Endodermal cell (in vitro differentiated cells): ENCODE results near the gene ENG. TPM values are rescaled to one million over a fixed set of nuclear protein-coding genes. Genes with fewer than 3 reads are reported as not detected.

Experiments used
- DNase-seq: peaks from one replicate; pipeline ENCODE4 v3.0.0-alpha.2; 2017
- H3K27ac ChIP-seq: 2 replicates; pipeline ENCODE4 v1.5.1; 2013; ENCODE audit warnings: mild to moderate bottlenecking, low read depth, low read length, moderate library complexity
- H3K27me3 ChIP-seq: 2 replicates; pipeline ENCODE4 v1.6.1; 2013; ENCODE audit warnings: mild to moderate bottlenecking, low read length, moderate library complexity; ENCODE audit not compliant: insufficient read depth, control insufficient read depth, poor library complexity, severe bottlenecking
- H3K36me3 ChIP-seq: 2 replicates; pipeline ENCODE4 v1.7.0; 2013; ENCODE audit warnings: mild to moderate bottlenecking, low read length, moderate library complexity; ENCODE audit not compliant: control insufficient read depth, insufficient read depth
- H3K4me1 ChIP-seq: one replicate; pipeline ENCODE4 v1.7.0; 2013; ENCODE audit warnings: low read length; ENCODE audit not compliant: control insufficient read depth, insufficient read depth
- H3K4me3 ChIP-seq: 2 replicates; pipeline ENCODE4 v1.5.1; 2013; ENCODE audit warnings: mild to moderate bottlenecking, low read length, moderate library complexity
- H3K9ac ChIP-seq: 2 replicates; pipeline ENCODE4 v1.6.1; 2013; ENCODE audit warnings: mild to moderate bottlenecking, low read length, moderate library complexity; ENCODE audit not compliant: poor library complexity, severe bottlenecking; ENCODE audit errors: extremely low read depth
- H3K9me3 ChIP-seq: 2 replicates; pipeline ENCODE4 v1.6.1; 2013; ENCODE audit warnings: mild to moderate bottlenecking, low read length, moderate library complexity; ENCODE audit not compliant: control insufficient read depth
- H3K27ac Mint-ChIP-seq: 2 replicates; pipeline ENCODE4 v1.8.0; 2020; ENCODE audit warnings: mixed read lengths
- H3K27me3 Mint-ChIP-seq: 2 replicates; pipeline ENCODE4 v1.8.0; 2021; ENCODE audit warnings: mild to moderate bottlenecking, mixed read lengths; ENCODE audit not compliant: insufficient read depth
- H3K36me3 Mint-ChIP-seq: 2 replicates; pipeline ENCODE4 v1.8.0; 2020; ENCODE audit warnings: low read depth, mixed read lengths
- H3K4me1 Mint-ChIP-seq: 2 replicates; pipeline ENCODE4 v1.8.0; 2020; ENCODE audit warnings: mixed read lengths
- H3K4me3 Mint-ChIP-seq: 2 replicates; pipeline ENCODE4 v1.8.0; 2020; ENCODE audit warnings: mild to moderate bottlenecking, moderate library complexity, mixed read lengths
- H3K9me3 Mint-ChIP-seq: 2 replicates; pipeline ENCODE4 v1.8.0; 2020; ENCODE audit warnings: mild to moderate bottlenecking, mixed read lengths
- CTCF ChIP-seq: fragments of 200-600 bp; sonication (generic); conservative IDR thresholded peaks from 2 replicates; pipeline ENCODE4 v1.5.0; 2021; ENCODE audit warnings: antibody characterized with exemption, mild to moderate bottlenecking
- WGBS, 2 experiments: methylation state at CpG; one replicate each; pipeline versions ENCODE4 v1.1.5 to v1.1.7; 2013; ENCODE audit warnings: missing lambda C conversion rate in 2 of 2, mixed read lengths in 1 of 2; ENCODE audit not compliant: insufficient coverage in 1 of 2, insufficient read length in 1 of 2; 5-methylcytosine and 5-hydroxymethylcytosine counted together
- total RNA-seq, 2 donors: library from RNA; stranded (reverse); fragmentation: NEBNext Ultra II Directional in 1 of 2; extraction: Animal tissue kit (Norgen Biotek cat#: 25700) in 1 of 2; gene quantifications; 2 replicates in 1 of 2; 3 replicates in 1 of 2; pipeline ENCODE4 v1.2.1, GENCODE V29; 2021

Gene ENG
- total RNA-seq, 2 donors from 2014 or later = 2.2 to 2.4 TPM

DNA sequence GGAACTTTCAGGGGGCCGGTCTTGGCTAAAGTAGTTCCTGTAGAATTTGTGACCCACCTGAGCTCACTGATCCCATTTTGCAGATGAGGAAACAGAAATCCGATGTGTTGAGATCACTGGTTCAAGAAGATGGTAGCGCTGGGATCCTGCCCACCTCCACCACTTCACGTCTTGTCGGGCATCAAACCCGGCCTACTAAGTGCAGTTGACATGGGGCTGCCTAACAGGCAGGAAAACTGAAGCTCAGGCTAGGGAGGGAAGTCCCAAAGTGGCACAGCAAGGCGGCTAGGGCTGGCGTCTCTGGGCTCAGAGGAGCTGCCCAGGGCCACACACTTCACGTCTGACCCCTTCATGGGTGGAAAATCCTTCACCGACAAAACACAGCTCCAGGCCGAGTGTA is 502 bp upstream of the ENG start:
- Histone ChIP-seq H3K9me3 (no peaks in the 10 kb centered on the region), H3K9ac (no peak overlapping the region), H3K4me3 (no peak overlapping the region), H3K27ac (no peak overlapping the region), H3K27me3 (no peaks in the 10 kb centered on the region), H3K4me1 (no peaks in the 10 kb centered on the region), H3K36me3 (no peaks in the 10 kb centered on the region)
- H3K27ac Mint-ChIP-seq = no peak overlapping the region
- H3K36me3 Mint-ChIP-seq = no peaks in the 10 kb centered on the region
- H3K4me1 Mint-ChIP-seq = peaks cover 14% of the 10 kb centered on the region
- no peaks in the 10 kb centered on the region for H3K27me3 Mint-ChIP-seq
- no peak for TF ChIP-seq CTCF
- WGBS, 2 experiments = 94 to 96% methylated on average over 11 of the region's 11 CpGs
- DNase-seq = no peak
- H3K9me3 Mint-ChIP-seq = no peaks in the 10 kb centered on the region
- H3K4me3 Mint-ChIP-seq = no peak overlapping the region

DNA sequence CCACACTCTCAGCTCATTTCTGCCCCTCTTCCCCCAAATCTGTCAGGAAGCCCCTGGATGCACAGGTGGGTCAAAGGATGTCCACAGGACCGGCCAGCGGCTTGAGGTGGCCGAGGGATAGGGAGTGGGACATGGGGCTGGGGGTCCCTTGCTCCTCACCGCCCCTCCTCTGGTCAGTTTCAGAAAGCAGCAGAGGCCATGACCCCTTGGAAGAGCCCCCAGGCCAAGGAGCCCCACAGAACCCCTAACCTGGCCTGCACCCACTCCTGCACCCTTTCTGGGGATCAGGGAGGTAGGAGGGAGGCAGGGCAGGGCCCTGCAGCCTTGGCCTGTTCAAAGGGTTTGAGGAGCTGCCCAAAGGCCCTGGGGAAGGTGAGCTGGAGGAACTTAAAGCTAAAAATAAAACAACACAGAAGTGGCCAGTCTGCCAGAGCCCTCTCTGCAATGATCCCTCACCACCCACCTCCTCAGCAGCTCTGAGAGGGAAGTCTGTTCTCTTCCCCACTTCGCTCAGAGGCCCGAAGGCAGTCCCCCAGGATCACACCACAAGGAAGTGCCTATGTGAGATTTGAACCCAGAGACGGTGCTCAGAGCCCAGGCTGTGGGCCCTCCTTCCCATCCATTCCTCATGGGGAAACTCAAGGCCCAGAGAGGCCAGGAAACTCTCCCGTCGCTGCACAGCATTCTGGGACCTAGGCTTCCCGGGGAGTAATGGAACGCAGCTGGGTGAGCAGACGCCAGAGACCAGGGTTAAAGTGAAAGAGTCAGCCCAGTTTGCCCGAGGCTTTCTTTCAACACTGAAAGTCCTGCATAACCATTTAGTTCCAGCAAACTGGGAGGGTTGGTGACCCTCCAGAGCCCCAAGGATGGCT is 910 bp downstream of the ENG start:
- no peak for DNase-seq
- H3K4me3 ChIP-seq = no peak overlapping the region
- H3K27me3 Mint-ChIP-seq = no peaks in the 10 kb centered on the region
- H3K27ac Mint-ChIP-seq = no peak overlapping the region
- H3K36me3 ChIP-seq = no peaks in the 10 kb centered on the region
- H3K4me3 Mint-ChIP-seq = no peak overlapping the region
- H3K9me3 ChIP-seq = peaks cover 11% of the 10 kb centered on the region
- no peaks in the 10 kb centered on the region for H3K4me1 ChIP-seq
- no peaks in the 10 kb centered on the region for H3K27me3 ChIP-seq
- H3K36me3 Mint-ChIP-seq = no peaks in the 10 kb centered on the region
- H3K4me1 Mint-ChIP-seq = peaks cover 11% of the 10 kb centered on the region
- H3K9me3 Mint-ChIP-seq = peaks cover 10% of the 10 kb centered on the region
- WGBS, 2 experiments = 77 to 84% methylated on average over 4 to 13 of the region's 13 CpGs
- no peak overlapping the region for H3K9ac ChIP-seq
- no peak for TF ChIP-seq CTCF
- no peak overlapping the region for H3K27ac ChIP-seq

- peaks cover 11% of the 10 kb centered on the region for H3K4me1 Mint-ChIP-seq
- Histone ChIP-seq H3K27ac (no peak overlapping the region), H3K4me1 (no peaks in the 10 kb centered on the region), H3K27me3 (no peaks in the 10 kb centered on the region), H3K9me3 (peaks cover 11% of the 10 kb centered on the region), H3K9ac (no peak overlapping the region), H3K36me3 (no peaks in the 10 kb centered on the region), H3K4me3 (no peak overlapping the region)
- no peak for DNase-seq
- no peaks in the 10 kb centered on the region for H3K27me3 Mint-ChIP-seq
- WGBS, 2 experiments = 88 to 90% methylated on average over 4 to 9 of the region's 9 CpGs
- peaks cover 16% of the 10 kb centered on the region for H3K9me3 Mint-ChIP-seq
- H3K4me3 Mint-ChIP-seq = no peak overlapping the region
- H3K36me3 Mint-ChIP-seq = no peaks in the 10 kb centered on the region
- TF ChIP-seq CTCF = no peak
- H3K27ac Mint-ChIP-seq = no peak overlapping the region
Measured at GRCh38 chr9:127852829-127853228, 1.6 kb downstream of the ENG start.
